HL-60 (cell line): ENCODE data around the gene GPR17.

Experiments used
- DNase-seq, 2 experiments: peaks; one replicate each; pipeline ENCODE4 v3.0.0-alpha.2; 2010 to 2020; ENCODE audit warnings: low read depth in 1 of 2, low spot score in 1 of 2
- H3K27ac ChIP-seq: fragments of 250-450 bp; sonication (Bioruptor Pico); replicated peaks from 2 replicates; pipeline ENCODE4 v1.5.1; 2020; ENCODE audit warnings: mild to moderate bottlenecking, moderate library complexity
- H3K27me3 ChIP-seq: fragments of 250-450 bp; sonication (Bioruptor Pico); 2 replicates; pipeline ENCODE4 v1.5.1; 2021; ENCODE audit warnings: mild to moderate bottlenecking, moderate library complexity; ENCODE audit not compliant: insufficient read depth, poor library complexity, severe bottlenecking
- H3K4me3 ChIP-seq: replicated peaks from 2 replicates; pipeline ENCODE4 v1.5.1; 2011; ENCODE audit warnings: mild to moderate bottlenecking, control low read depth, low read length; ENCODE audit not compliant: insufficient read depth
- GABPA ChIP-seq: IDR thresholded peaks from 2 replicates; pipeline ENCODE4 v1.6.1; 2012; ENCODE audit warnings: low read depth
- POLR2AphosphoS5 ChIP-seq: IDR thresholded peaks from 2 replicates; pipeline ENCODE4 v1.6.1; 2012; ENCODE audit warnings: low read depth
- SPI1 ChIP-seq: IDR thresholded peaks from 2 replicates; pipeline ENCODE4 v1.6.1; 2012; ENCODE audit warnings: low read depth, mild to moderate bottlenecking, borderline replicate concordance
- TF ChIP-seq, protein P1 (sequence below): IDR thresholded peaks from 2 replicates; pipeline ENCODE4 v1.6.1; 2012; ENCODE audit warnings: low read depth; ENCODE audit not compliant: insufficient replicate concordance
- TF ChIP-seq, protein P2 (sequence below): IDR thresholded peaks from one replicate; pipeline ENCODE4 v1.5.1; 2011; ENCODE audit warnings: low read length, control low read depth, inconsistent platforms; ENCODE audit not compliant: insufficient read depth

Gene GPR17

DNA sequence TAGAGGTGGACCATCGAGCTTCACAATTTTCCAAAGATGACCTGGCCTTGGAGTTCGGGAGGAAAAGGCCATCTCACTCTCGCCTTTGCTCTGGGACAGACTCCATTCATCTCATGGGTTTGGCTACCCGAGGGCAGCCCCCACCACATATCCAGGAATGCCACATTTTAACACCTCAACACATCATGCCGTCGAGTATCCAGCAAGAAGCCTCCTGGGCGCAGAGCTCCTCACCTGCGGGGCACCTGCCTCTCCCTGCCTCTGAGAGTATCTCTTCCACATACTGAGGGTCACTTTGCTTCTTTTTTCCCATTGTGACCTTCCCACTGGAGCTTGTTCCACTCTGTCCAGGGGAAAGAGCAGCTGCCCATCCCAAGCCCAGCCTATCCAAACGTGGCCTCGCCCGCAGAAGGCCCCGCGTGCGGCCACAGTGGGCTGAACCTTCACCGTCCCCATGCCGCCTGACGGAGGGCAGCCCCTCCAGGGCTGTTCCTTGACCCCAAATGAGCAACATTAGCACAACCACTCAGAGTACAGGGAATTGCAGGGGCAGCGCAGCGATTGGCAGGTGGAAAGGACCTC lies 34.8 kb downstream of the GPR17 start:
- no peak for DNase-seq
- TF ChIP-seq SPI1 (no peak), POLR2AphosphoS5 (no peak), GABPA (no peak)
- TF ChIP-seq, protein P1, sequence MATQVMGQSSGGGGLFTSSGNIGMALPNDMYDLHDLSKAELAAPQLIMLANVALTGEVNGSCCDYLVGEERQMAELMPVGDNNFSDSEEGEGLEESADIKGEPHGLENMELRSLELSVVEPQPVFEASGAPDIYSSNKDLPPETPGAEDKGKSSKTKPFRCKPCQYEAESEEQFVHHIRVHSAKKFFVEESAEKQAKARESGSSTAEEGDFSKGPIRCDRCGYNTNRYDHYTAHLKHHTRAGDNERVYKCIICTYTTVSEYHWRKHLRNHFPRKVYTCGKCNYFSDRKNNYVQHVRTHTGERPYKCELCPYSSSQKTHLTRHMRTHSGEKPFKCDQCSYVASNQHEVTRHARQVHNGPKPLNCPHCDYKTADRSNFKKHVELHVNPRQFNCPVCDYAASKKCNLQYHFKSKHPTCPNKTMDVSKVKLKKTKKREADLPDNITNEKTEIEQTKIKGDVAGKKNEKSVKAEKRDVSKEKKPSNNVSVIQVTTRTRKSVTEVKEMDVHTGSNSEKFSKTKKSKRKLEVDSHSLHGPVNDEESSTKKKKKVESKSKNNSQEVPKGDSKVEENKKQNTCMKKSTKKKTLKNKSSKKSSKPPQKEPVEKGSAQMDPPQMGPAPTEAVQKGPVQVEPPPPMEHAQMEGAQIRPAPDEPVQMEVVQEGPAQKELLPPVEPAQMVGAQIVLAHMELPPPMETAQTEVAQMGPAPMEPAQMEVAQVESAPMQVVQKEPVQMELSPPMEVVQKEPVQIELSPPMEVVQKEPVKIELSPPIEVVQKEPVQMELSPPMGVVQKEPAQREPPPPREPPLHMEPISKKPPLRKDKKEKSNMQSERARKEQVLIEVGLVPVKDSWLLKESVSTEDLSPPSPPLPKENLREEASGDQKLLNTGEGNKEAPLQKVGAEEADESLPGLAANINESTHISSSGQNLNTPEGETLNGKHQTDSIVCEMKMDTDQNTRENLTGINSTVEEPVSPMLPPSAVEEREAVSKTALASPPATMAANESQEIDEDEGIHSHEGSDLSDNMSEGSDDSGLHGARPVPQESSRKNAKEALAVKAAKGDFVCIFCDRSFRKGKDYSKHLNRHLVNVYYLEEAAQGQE: no peak
- TF ChIP-seq, protein P2, sequence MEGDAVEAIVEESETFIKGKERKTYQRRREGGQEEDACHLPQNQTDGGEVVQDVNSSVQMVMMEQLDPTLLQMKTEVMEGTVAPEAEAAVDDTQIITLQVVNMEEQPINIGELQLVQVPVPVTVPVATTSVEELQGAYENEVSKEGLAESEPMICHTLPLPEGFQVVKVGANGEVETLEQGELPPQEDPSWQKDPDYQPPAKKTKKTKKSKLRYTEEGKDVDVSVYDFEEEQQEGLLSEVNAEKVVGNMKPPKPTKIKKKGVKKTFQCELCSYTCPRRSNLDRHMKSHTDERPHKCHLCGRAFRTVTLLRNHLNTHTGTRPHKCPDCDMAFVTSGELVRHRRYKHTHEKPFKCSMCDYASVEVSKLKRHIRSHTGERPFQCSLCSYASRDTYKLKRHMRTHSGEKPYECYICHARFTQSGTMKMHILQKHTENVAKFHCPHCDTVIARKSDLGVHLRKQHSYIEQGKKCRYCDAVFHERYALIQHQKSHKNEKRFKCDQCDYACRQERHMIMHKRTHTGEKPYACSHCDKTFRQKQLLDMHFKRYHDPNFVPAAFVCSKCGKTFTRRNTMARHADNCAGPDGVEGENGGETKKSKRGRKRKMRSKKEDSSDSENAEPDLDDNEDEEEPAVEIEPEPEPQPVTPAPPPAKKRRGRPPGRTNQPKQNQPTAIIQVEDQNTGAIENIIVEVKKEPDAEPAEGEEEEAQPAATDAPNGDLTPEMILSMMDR: no peak
- H3K4me3 ChIP-seq: no peak overlapping the region
- peaks cover 16% of the 10 kb centered on the region for H3K27me3 ChIP-seq
- no peak overlapping the region for H3K27ac ChIP-seq

DNA sequence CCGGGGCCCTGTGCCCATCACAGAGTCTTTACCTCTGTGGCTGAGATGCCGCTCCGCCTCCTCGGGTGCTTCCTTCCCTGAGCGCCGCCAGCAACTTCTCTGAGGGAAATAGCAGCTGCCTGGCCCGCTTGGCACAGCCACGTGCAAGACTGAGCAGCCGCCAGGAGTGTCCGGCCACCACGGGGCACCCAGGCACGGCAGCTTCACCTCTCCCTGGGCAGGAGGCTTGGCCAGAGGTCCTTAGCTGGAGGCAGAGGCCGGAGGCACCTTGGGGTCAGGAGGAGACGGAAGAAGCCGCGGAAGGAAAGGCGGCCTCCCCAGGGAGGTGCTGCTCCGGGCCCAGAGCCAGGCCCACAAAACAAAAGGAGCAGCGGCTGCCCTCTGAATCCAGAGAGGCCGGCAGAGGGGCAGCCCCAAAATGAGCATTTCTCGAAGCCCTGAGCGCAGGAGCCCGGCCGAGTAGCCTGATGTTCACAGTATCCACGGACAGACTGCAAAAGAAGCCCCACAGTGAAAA lies 35.4 kb downstream of the GPR17 start:
- Histone ChIP-seq H3K27ac (no peak overlapping the region), H3K27me3 (peaks cover 14% of the 10 kb centered on the region), H3K4me3 (no peak overlapping the region)
- no peak for TF ChIP-seq POLR2AphosphoS5
- TF ChIP-seq, protein P1: no peak
- TF ChIP-seq, protein P2: no peak
- DNase-seq: peak in 1 of 2 experiments; percentile 14

DNA sequence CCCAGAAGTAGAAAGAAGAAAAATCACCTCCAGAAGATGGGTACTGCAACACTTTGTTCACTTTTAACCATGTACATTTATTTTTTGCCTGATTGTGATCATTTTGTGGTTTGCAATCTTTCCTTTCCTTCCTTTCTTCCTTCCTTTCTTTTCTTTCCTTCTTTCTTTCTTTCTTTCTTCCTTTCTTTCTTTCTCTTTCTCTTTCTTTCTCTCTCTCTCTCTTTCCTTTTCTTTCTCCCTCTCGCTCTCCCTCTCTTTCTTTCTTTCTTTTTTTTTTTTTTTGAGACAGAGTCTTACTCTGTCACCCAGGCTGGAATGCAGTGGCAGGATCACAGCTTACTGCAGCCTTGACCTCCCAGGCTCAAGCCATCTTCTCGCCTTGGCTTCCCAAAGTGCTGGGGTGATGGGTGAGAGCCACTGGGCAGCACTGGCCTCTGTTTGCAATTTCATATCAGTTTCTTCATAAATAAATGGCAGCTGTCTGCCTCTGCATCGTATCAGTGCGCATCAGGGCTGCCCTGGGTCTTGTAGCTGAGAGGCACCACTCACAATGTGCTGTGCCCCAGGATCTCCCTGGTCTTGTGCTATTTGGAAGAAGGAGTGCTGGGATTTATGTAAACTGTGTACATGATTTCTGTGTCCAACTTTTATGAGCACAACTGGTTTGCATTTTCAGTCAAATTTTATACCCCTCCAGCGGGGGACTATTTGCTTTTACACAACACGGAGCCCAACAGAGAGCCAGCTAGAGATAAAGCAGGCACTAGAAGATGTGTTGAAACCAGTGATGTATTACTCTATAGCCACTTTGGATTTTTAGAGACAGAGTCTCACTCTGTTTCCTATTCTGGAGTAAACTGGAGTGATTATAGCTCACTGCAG lies 36.3 kb downstream of the GPR17 start:
- Histone ChIP-seq H3K4me3 (no peak overlapping the region), H3K27ac (no peak overlapping the region), H3K27me3 (peaks cover 5% of the 10 kb centered on the region)
- TF ChIP-seq SPI1: no peak
- TF ChIP-seq POLR2AphosphoS5: no peak
- TF ChIP-seq, protein P1: no peak
- TF ChIP-seq GABPA: no peak
- TF ChIP-seq, protein P2: no peak
- DNase-seq: no peak
